ENCODE measurements around the gene CGAS.
"Not testable (repeated sequence)": the region's sequence is repeated elsewhere in the genome, so short reads cannot be mapped to it uniquely, and the experiment has no call there.

Gene CGAS

GRCh38 chr6:73395875-73396274 is 56.2 kb downstream of the CGAS start:
- no peak for DNase-seq (ENCODE audit: low read depth)

- DNase-seq (ENCODE audit: low read depth), result peak; percentile 80
These were observed 57.3 kb downstream of the CGAS start, which contains the start of gene DDX43 for GRCh38 chr6:73394577-73395354. Gene DDX43, plus strand, starts transcription at chr6:73394828. Its CDS starts 78 bp downstream, at chr6:73394906.

GRCh38 chr6:73393278-73393677 is 58.8 kb downstream of the CGAS start:
- no peak for DNase-seq (ENCODE audit: low read depth)

GRCh38 chr6:73392188-73392587 is 59.9 kb downstream of the CGAS start:
- not testable (repeated sequence) for DNase-seq (ENCODE audit: low read depth)

- no peak for DNase-seq (ENCODE audit: low read depth)
These were observed 60.4 kb downstream of the CGAS start for GRCh38 chr6:73391675-73392074.

GRCh38 chr6:73389854-73390253 is 62.2 kb downstream of the CGAS start:
- no peak for DNase-seq (ENCODE audit: low read depth)

- DNase-seq (ENCODE audit: low read depth), result peak; percentile 37
These were observed 63.1 kb downstream of the CGAS start for GRCh38 chr6:73388800-73389512.

GRCh38 chr6:73388433-73388799 is 63.7 kb downstream of the CGAS start:
- no peak for DNase-seq (ENCODE audit: low read depth)

GRCh38 chr6:73382462-73383113 is 69.5 kb downstream of the CGAS start:
- no peak for DNase-seq (ENCODE audit: low read depth)

GRCh38 chr6:73381531-73381930 is 70.6 kb downstream of the CGAS start:
- not testable (repeated sequence) for DNase-seq (ENCODE audit: low read depth)

- DNase-seq (ENCODE audit: low read depth), result no peak
These were observed 74.9 kb downstream of the CGAS start for GRCh38 chr6:73377225-73377624.

GRCh38 chr6:73375216-73375615 is 76.9 kb downstream of the CGAS start:
- no peak for DNase-seq (ENCODE audit: low read depth)
